WTC11 (cell line): ENCODE results near the gene BRPF1.
A peak's percentile ranks its signal among the peaks of the same experiment; 100 is the strongest.

ENCODE experiments used
- CTCF ChIP-seq: fragments of 200-600 bp; IDR thresholded peaks from 2 replicates; pipeline ENCODE4 v1.8.0; 2022; ENCODE audit warnings: antibody characterized with exemption
- HMGA2 ChIP-seq: fragments of 250-450 bp; sonication (Bioruptor Pico); IDR thresholded peaks from 2 replicates; pipeline ENCODE4 v1.4.0; 2021; ENCODE audit warnings: mild to moderate bottlenecking, moderate library complexity
- NFE2L1 ChIP-seq: sonication (generic); formaldehyde crosslinking; IDR thresholded peaks from 2 replicates; pipeline ENCODE4 v1.8.1; 2023; ENCODE audit warnings: missing genetic modification reagents
- NR3C1 ChIP-seq: sonication (generic); formaldehyde crosslinking; conservative IDR thresholded peaks from 2 replicates; pipeline ENCODE4 v1.8.1; 2023; ENCODE audit warnings: low read depth, mild to moderate bottlenecking, missing genetic modification reagents
- ZNF263 ChIP-seq: sonication (generic); formaldehyde crosslinking; IDR thresholded peaks from 2 replicates; pipeline ENCODE4 v1.8.1; 2022; ENCODE audit warnings: low read depth, mild to moderate bottlenecking, moderate library complexity, missing genetic modification reagents
- TF ChIP-seq, protein P1 (sequence below): sonication (generic); formaldehyde crosslinking; IDR thresholded peaks from 2 replicates; pipeline ENCODE4 v1.8.1; 2023; ENCODE audit warnings: mild to moderate bottlenecking, missing genetic modification reagents, moderate library complexity

DNA sequence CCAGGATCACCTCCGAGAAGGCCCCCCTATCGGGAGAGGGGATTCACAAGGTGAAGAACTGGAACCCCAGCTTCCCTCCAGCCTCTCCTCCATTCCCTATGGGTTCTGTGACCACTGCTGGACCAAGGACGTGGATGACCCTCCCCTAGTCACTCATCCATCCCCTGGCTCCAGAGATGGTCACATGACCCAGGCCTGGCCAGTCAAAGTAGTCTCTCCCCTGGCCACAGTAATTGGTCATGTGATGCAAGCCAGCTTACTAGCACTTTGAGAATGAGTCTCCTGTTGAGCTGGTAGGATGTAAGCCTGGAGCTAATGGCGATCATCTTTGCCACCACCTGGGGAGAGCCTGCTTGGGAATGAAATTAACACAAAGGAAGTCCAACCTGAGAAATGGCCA is 34.3 kb downstream of the BRPF1 start:
- TF ChIP-seq CTCF, result no peak
- TF ChIP-seq, protein P1, sequence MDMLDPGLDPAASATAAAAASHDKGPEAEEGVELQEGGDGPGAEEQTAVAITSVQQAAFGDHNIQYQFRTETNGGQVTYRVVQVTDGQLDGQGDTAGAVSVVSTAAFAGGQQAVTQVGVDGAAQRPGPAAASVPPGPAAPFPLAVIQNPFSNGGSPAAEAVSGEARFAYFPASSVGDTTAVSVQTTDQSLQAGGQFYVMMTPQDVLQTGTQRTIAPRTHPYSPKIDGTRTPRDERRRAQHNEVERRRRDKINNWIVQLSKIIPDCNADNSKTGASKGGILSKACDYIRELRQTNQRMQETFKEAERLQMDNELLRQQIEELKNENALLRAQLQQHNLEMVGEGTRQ, result peak; percentile 94
- no peak for TF ChIP-seq NR3C1 (CRISPR knock-in tag)
- TF ChIP-seq NFE2L1 (CRISPR knock-in tag), result no peak
- TF ChIP-seq HMGA2 (CRISPR knock-in tag), result no peak
- TF ChIP-seq ZNF263, result no peak
